Dermis microvascular lymphatic vessel endothelial cell (primary cell): Measurements from ENCODE around the gene EPHB6. TPM values are rescaled to one million over a fixed set of nuclear protein-coding genes. Genes with fewer than 3 reads are reported as not detected.

ENCODE experiments used
- DNase-seq, 2 donors: peaks; one replicate each; pipeline versions ENCODE4 v3.0.0 to v3.0.0-alpha.2; 2010; ENCODE audit warnings: low read depth in 2 of 2
- total RNA-seq: library from RNA; depleted of rRNA; stranded (reverse); fragments of >200 nt; gene quantifications from 2 replicates; pipeline ENCODE4 v1.2.1, GENCODE V29; 2014

Gene EPHB6
- total RNA-seq, 1 donor from 2014 or later, result under 0.01 TPM

- DNase-seq, result no peak
These were observed 10.3 kb downstream of the EPHB6 start for GRCh38 chr7:142864980-142865747.

- no peak for DNase-seq
These were observed 10.9 kb downstream of the EPHB6 start for GRCh38 chr7:142865766-142866165.

- peak in 1 of 2 donors; percentile 31 for DNase-seq
These were observed 11.7 kb downstream of the EPHB6 start for GRCh38 chr7:142866361-142867096.

- DNase-seq, result no peak
These were observed 12.2 kb downstream of the EPHB6 start for GRCh38 chr7:142867097-142867378.

GRCh38 chr7:142867398-142868187, 12.7 kb downstream of the EPHB6 start:
- no peak for DNase-seq

GRCh38 chr7:142868188-142868985, 13.5 kb downstream of the EPHB6 start:
- no peak for DNase-seq

GRCh38 chr7:142868986-142869415, 14.1 kb downstream of the EPHB6 start:
- no peak for DNase-seq

GRCh38 chr7:142869434-142869833, 14.6 kb downstream of the EPHB6 start:
- DNase-seq, result no peak

- DNase-seq, result no peak
These were observed 15.3 kb downstream of the EPHB6 start for GRCh38 chr7:142870147-142870559.

GRCh38 chr7:142870566-142871259, 15.8 kb downstream of the EPHB6 start:
- DNase-seq, result no peak

- DNase-seq, result no peak
These were observed 16.6 kb downstream of the EPHB6 start for GRCh38 chr7:142871260-142872105.

GRCh38 chr7:142872106-142872675, 17.3 kb downstream of the EPHB6 start:
- no peak for DNase-seq

- no peak for DNase-seq
These were observed 18.5 kb downstream of the EPHB6 start for GRCh38 chr7:142873281-142873784.

- DNase-seq, result no peak
These were observed 19.0 kb downstream of the EPHB6 start for GRCh38 chr7:142873871-142874270.

- no peak for DNase-seq
These were observed 19.5 kb downstream of the EPHB6 start for GRCh38 chr7:142874409-142874808.

GRCh38 chr7:142874837-142875236, 20.0 kb downstream of the EPHB6 start:
- no peak for DNase-seq

GRCh38 chr7:142875456-142875855, 20.6 kb downstream of the EPHB6 start:
- no peak for DNase-seq

GRCh38 chr7:142876236-142876960, 21.5 kb downstream of the EPHB6 start:
- no peak for DNase-seq
